ENCODE results near the gene IGLL5.
"Not testable (repeated sequence)": the region's sequence is repeated elsewhere in the genome, so short reads cannot be mapped to it uniquely, and the experiment has no call there.

IGLL5 gene

GRCh38 chr22:22896601-22897000, 9.0 kb downstream of the IGLL5 start:
- Histone ChIP-seq H3K27me3 (ENCODE audit: insufficient read depth, poor library complexity, severe bottlenecking) (no peaks in the 10 kb centered on the region), H3K4me1 (ENCODE audit: insufficient read depth, poor library complexity, severe bottlenecking) (no peaks in the 10 kb centered on the region), H3K36me3 (ENCODE audit: low read depth) (no peaks in the 10 kb centered on the region), H3K27ac (ENCODE audit: poor library complexity, severe bottlenecking) (no peak overlapping the region), H3K9me3 (ENCODE audit: severe bottlenecking) (peaks cover 9% of the 10 kb centered on the region), H3K4me3 (ENCODE audit: severe bottlenecking) (no peak overlapping the region)
- DNase-seq (ENCODE audit: low spot score) (no peak), ATAC-seq (ENCODE audit: low read depth) (no peak)
- TF ChIP-seq CTCF (IDR thresholded peaks at IDR 0.05; ENCODE audit: poor library complexity, severe bottlenecking) = no peak

- no peak for TF ChIP-seq CTCF (IDR thresholded peaks at IDR 0.05; ENCODE audit: poor library complexity, severe bottlenecking)
- no peak for ATAC-seq (ENCODE audit: low read depth)
- H3K9me3 ChIP-seq (ENCODE audit: severe bottlenecking) = peaks cover 9% of the 10 kb centered on the region
- no peaks in the 10 kb centered on the region for H3K27me3 ChIP-seq (ENCODE audit: insufficient read depth, poor library complexity, severe bottlenecking)
- H3K4me1 ChIP-seq (ENCODE audit: insufficient read depth, poor library complexity, severe bottlenecking) = no peaks in the 10 kb centered on the region
- no peaks in the 10 kb centered on the region for H3K36me3 ChIP-seq (ENCODE audit: low read depth)
- H3K4me3 ChIP-seq (ENCODE audit: severe bottlenecking) = no peak overlapping the region
- no peak for DNase-seq (ENCODE audit: low spot score)
- H3K27ac ChIP-seq (ENCODE audit: poor library complexity, severe bottlenecking) = no peak overlapping the region
These were observed 9.5 kb downstream of the IGLL5 start for GRCh38 chr22:22897091-22897490.

GRCh38 chr22:22897947-22898346, 10.3 kb downstream of the IGLL5 start:
- H3K4me1 ChIP-seq (ENCODE audit: insufficient read depth, poor library complexity, severe bottlenecking) = no peaks in the 10 kb centered on the region
- no peak for ATAC-seq (ENCODE audit: low read depth)
- no peak for TF ChIP-seq CTCF (IDR thresholded peaks at IDR 0.05; ENCODE audit: poor library complexity, severe bottlenecking)
- no peak overlapping the region for H3K27ac ChIP-seq (ENCODE audit: poor library complexity, severe bottlenecking)
- H3K9me3 ChIP-seq (ENCODE audit: severe bottlenecking) = peaks cover 9% of the 10 kb centered on the region
- no peaks in the 10 kb centered on the region for H3K27me3 ChIP-seq (ENCODE audit: insufficient read depth, poor library complexity, severe bottlenecking)
- no peak for DNase-seq (ENCODE audit: low spot score)
- H3K36me3 ChIP-seq (ENCODE audit: low read depth) = no peaks in the 10 kb centered on the region
- no peak overlapping the region for H3K4me3 ChIP-seq (ENCODE audit: severe bottlenecking)

GRCh38 chr22:22898411-22898950, 10.9 kb downstream of the IGLL5 start:
- not testable (repeated sequence) for DNase-seq (ENCODE audit: low spot score); H3K9me3 ChIP-seq (ENCODE audit: severe bottlenecking); H3K36me3 ChIP-seq (ENCODE audit: low read depth); H3K27me3 ChIP-seq (ENCODE audit: insufficient read depth, poor library complexity, severe bottlenecking); H3K4me3 ChIP-seq (ENCODE audit: severe bottlenecking); H3K27ac ChIP-seq (ENCODE audit: poor library complexity, severe bottlenecking); ATAC-seq (ENCODE audit: low read depth); H3K4me1 ChIP-seq (ENCODE audit: insufficient read depth, poor library complexity, severe bottlenecking)

GRCh38 chr22:22899342-22900080, 11.9 kb downstream of the IGLL5 start:
- H3K27me3 ChIP-seq (ENCODE audit: insufficient read depth, poor library complexity, severe bottlenecking) = not testable (repeated sequence)

GRCh38 chr22:22900527-22901205, 13.1 kb downstream of the IGLL5 start:
- not testable (repeated sequence) for H3K4me3 ChIP-seq (ENCODE audit: severe bottlenecking); ATAC-seq (ENCODE audit: low read depth); H3K4me1 ChIP-seq (ENCODE audit: insufficient read depth, poor library complexity, severe bottlenecking); H3K27ac ChIP-seq (ENCODE audit: poor library complexity, severe bottlenecking); H3K9me3 ChIP-seq (ENCODE audit: severe bottlenecking); H3K36me3 ChIP-seq (ENCODE audit: low read depth); H3K27me3 ChIP-seq (ENCODE audit: insufficient read depth, poor library complexity, severe bottlenecking)
- peak; percentile 9 for DNase-seq (ENCODE audit: low spot score)

More at GRCh38 chr22:22899342-22900080, 11.9 kb downstream of the IGLL5 start:
- H3K4me3 ChIP-seq (ENCODE audit: severe bottlenecking); H3K4me1 ChIP-seq (ENCODE audit: insufficient read depth, poor library complexity, severe bottlenecking); H3K27ac ChIP-seq (ENCODE audit: poor library complexity, severe bottlenecking); ATAC-seq (ENCODE audit: low read depth); H3K36me3 ChIP-seq (ENCODE audit: low read depth); DNase-seq (ENCODE audit: low spot score); H3K9me3 ChIP-seq (ENCODE audit: severe bottlenecking): not testable (repeated sequence)

All from RWPE2 (cell line).